ENCODE measurements around the gene OR56B4.

Gene OR56B4

GRCh38 chr11:6152126-6152525 is 44.6 kb downstream of the OR56B4 start:
- DNase-seq, result no peak

- no peak for DNase-seq
Measured at GRCh38 chr11:6156628-6157359, 49.3 kb downstream of the OR56B4 start.

Data from stimulated activated CD4-positive, alpha-beta T cell treated with anti-CD3 and anti-CD28 coated beads, Interleukin-15, amount 100 ng/mL, for 24 hours (primary cell).